Calu3 (cell line): Measurements from ENCODE around the gene LBP. TPM values are rescaled to one million over a fixed set of nuclear protein-coding genes. Genes with fewer than 3 reads are reported as not detected.

Experiments
- BruUV-seq: library from RNA; stranded (reverse); fragments of 400-500 nt; replicated peaks from 2 replicates; lab custom pipeline; 2021; lab: Mats Ljungman, UMichigan
- CTCF ChIA-PET: fragments of 300-600 bp; sonication (Branson Sonifier 250); formaldehyde crosslinking; loops from one replicate; lab custom pipeline; 2022; ENCODE audit warnings: antibody characterized with exemption; lab: Charles Lee
- DNase-seq: peaks from one replicate; pipeline ENCODE4 v3.0.0; 2022
- H3K27ac Mint-ChIP-seq: one replicate; pipeline ENCODE4 v1.8.0; 2022; ENCODE audit warnings: mixed read lengths; ENCODE audit not compliant: unreplicated experiment
- H3K27me3 Mint-ChIP-seq: one replicate; pipeline ENCODE4 v1.8.0; 2022; ENCODE audit warnings: mixed read lengths; ENCODE audit not compliant: unreplicated experiment
- H3K36me3 Mint-ChIP-seq: one replicate; pipeline ENCODE4 v1.8.0; 2022; ENCODE audit warnings: mild to moderate bottlenecking, moderate library complexity, mixed read lengths; ENCODE audit not compliant: insufficient read depth, unreplicated experiment
- H3K4me1 Mint-ChIP-seq: one replicate; pipeline ENCODE4 v1.8.0; 2022; ENCODE audit warnings: mild to moderate bottlenecking, low read depth, mixed read lengths; ENCODE audit not compliant: unreplicated experiment
- H3K4me3 Mint-ChIP-seq: one replicate; pipeline ENCODE4 v1.8.0; 2022; ENCODE audit warnings: mild to moderate bottlenecking, low read depth, moderate library complexity, mixed read lengths; ENCODE audit not compliant: unreplicated experiment
- H3K9me3 Mint-ChIP-seq: one replicate; pipeline ENCODE4 v1.8.0; 2022; ENCODE audit warnings: low read depth, mixed read lengths; ENCODE audit not compliant: unreplicated experiment
- intact Hi-C: fragments of 100-400 bp; cut with micrococcal nuclease; formaldehyde crosslinking; loops from one replicate; pipeline ENCODE4 v1.10.0; 2022; ENCODE audit not compliant: unreplicated experiment
- total RNA-seq: library from RNA; stranded (reverse); gene quantifications from 2 replicates; pipeline ENCODE4 v1.2.3, GENCODE V29; 2022
- TF ChIP-seq, protein P1 (sequence below): fragments of 200-600 bp; IDR thresholded peaks from one replicate; pipeline ENCODE4 v1.8.0; 2022; ENCODE audit warnings: antibody characterized with exemption; ENCODE audit not compliant: unreplicated experiment

Gene LBP
- total RNA-seq, 1 experiment from 2014 or later = not detected

DNA sequence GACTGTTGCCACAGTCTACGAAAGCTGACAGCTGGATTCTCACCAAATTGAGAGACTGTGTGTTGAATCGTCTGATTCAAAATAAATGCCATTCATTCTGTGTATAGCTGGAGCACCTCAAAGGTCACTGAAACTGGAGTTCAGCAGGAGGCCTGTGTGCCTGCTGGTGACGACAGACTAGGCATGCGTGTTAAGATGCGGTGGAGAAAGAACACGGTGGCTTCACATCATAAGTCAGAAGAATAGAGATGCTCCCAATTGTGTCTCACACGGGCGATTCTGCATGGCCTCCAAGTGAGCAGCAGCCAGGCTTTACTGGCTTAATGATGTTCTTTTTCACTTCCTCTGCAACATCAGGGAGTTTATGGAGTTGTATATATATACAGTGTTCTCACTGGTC, 56.5 kb downstream of the LBP start:
- no TSS peak for BruUV-seq
- TF ChIP-seq, protein P1, sequence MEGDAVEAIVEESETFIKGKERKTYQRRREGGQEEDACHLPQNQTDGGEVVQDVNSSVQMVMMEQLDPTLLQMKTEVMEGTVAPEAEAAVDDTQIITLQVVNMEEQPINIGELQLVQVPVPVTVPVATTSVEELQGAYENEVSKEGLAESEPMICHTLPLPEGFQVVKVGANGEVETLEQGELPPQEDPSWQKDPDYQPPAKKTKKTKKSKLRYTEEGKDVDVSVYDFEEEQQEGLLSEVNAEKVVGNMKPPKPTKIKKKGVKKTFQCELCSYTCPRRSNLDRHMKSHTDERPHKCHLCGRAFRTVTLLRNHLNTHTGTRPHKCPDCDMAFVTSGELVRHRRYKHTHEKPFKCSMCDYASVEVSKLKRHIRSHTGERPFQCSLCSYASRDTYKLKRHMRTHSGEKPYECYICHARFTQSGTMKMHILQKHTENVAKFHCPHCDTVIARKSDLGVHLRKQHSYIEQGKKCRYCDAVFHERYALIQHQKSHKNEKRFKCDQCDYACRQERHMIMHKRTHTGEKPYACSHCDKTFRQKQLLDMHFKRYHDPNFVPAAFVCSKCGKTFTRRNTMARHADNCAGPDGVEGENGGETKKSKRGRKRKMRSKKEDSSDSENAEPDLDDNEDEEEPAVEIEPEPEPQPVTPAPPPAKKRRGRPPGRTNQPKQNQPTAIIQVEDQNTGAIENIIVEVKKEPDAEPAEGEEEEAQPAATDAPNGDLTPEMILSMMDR = no peak
- CTCF ChIA-PET = no interaction called here
- no peak for DNase-seq
- no peaks in the 10 kb centered on the region for H3K4me1 Mint-ChIP-seq
- no peak overlapping the region for H3K27ac Mint-ChIP-seq
- H3K9me3 Mint-ChIP-seq = no peaks in the 10 kb centered on the region
- intact Hi-C loops = no loop called here
- peaks cover 4% of the 10 kb centered on the region for H3K36me3 Mint-ChIP-seq
- no peaks in the 10 kb centered on the region for H3K27me3 Mint-ChIP-seq
- no peak overlapping the region for H3K4me3 Mint-ChIP-seq

DNA sequence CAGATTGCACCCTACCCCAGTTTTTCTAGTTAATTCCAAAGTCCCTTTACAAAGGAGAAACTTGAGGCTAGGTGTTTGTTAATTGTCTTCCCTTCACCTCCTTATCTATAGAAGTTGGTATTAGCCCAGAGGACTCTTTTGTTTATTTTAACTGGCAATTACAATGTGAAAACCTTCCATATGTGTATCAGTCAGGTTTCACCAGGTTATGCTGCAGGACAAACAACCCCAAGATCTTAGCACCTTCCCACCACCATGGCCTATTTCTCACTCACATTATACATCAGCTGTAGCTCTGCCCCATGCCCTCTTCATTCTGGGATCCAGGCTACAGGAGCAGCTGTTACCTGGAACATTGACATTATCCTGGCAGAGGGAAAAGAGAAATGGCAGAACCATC, 57.7 kb downstream of the LBP start:
- H3K9me3 Mint-ChIP-seq = no peaks in the 10 kb centered on the region
- TF ChIP-seq, protein P1 = no peak
- H3K4me1 Mint-ChIP-seq = peaks cover 7% of the 10 kb centered on the region
- no peak overlapping the region for H3K27ac Mint-ChIP-seq
- no peak for DNase-seq
- no TSS peak for BruUV-seq
- peaks cover 4% of the 10 kb centered on the region for H3K36me3 Mint-ChIP-seq
- CTCF ChIA-PET = no interaction called here
- no peaks in the 10 kb centered on the region for H3K27me3 Mint-ChIP-seq
- no peak overlapping the region for H3K4me3 Mint-ChIP-seq
- intact Hi-C loops = no loop called here

DNA sequence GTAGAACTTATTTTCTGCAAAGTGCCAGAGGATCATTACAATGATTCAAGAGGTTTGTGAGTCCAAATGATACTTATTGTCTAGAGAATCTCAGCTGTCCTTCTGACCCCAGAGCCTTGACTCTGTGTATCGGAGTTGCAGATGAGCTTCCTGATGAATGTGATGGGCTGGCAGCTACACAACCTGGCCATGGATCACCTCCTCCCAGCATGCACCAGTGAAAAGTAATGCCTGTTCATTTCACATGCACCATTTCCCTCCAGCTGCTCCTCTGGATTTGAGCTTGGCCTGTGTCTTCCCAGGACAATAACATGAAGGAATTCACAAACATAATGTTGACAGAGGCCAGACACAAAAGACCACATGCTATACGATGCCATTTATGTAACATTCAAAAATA, 58.9 kb downstream of the LBP start:
- intact Hi-C loops = loop anchor here (5.0 kb wide), 1 partner anchor 178 kb away; no protein-coding TSS in a partner anchor

DNA sequence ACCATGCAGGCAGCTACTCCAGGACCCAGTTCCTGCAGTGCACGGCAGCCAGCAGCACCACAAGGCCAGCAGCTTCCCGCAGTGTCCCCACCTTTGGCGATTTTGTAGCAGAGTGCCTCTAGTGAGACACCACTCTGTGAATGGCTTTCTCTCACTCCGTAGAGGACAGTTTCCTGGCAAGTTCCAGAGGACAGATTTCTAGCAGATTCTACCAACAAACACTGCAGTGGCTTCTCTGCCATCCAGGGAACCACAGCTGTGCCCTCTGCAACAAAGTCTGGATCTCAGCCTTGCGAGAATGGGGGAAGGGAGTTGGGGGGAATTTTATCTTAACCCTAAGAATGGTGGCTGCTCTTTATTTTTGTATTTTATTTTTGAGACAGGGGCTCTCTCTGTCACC, 60.2 kb downstream of the LBP start:
- TF ChIP-seq, protein P1 = no peak
- no peaks in the 10 kb centered on the region for H3K27me3 Mint-ChIP-seq
- BruUV-seq = no TSS peak
- CTCF ChIA-PET = interaction anchor here (1.3 kb wide), 1 partner anchor 84 kb away, joined by 4 read pairs; no protein-coding TSS in a partner anchor
- H3K4me1 Mint-ChIP-seq = peaks cover 7% of the 10 kb centered on the region
- H3K36me3 Mint-ChIP-seq = peaks cover 15% of the 10 kb centered on the region
- no peaks in the 10 kb centered on the region for H3K9me3 Mint-ChIP-seq
- no peak overlapping the region for H3K27ac Mint-ChIP-seq
- H3K4me3 Mint-ChIP-seq = no peak overlapping the region
- intact Hi-C loops = loop anchor here (5.0 kb wide), 1 partner anchor 179 kb away; no protein-coding TSS in a partner anchor
- no peak for DNase-seq

More for the DNA sequence above, 58.9 kb downstream of the LBP start:
- BruUV-seq = no TSS peak
- CTCF ChIA-PET = interaction anchor here (1.3 kb wide), 1 partner anchor 83 kb away, joined by 4 read pairs; no protein-coding TSS in a partner anchor
- no peaks in the 10 kb centered on the region for H3K9me3 Mint-ChIP-seq
- H3K27me3 Mint-ChIP-seq = no peaks in the 10 kb centered on the region
- TF ChIP-seq, protein P1 = no peak
- no peak overlapping the region for H3K4me3 Mint-ChIP-seq
- no peak for DNase-seq
- H3K4me1 Mint-ChIP-seq = peaks cover 7% of the 10 kb centered on the region
- H3K27ac Mint-ChIP-seq = no peak overlapping the region
- peaks cover 4% of the 10 kb centered on the region for H3K36me3 Mint-ChIP-seq
